ENCODE measurements around the gene FUOM.

The FUOM gene

DNA sequence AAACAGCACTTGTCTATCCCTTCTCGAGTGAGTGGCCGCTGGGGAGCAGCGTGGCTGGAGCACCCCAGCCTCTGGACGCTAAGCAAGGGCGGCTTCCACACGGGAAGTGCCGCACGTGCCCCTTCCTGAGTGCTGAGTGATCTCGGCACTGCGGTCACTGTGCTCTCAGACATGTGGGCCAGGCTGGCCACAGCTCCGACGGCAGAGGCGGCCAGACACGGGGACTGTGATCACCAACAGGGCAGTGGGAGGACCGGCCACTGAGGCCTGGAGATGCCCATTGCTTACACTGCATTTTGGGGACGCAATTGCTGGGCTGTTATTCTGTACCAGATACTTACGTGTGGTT, 8.3 kb upstream of the FUOM start:
- no peak for DNase-seq

DNA sequence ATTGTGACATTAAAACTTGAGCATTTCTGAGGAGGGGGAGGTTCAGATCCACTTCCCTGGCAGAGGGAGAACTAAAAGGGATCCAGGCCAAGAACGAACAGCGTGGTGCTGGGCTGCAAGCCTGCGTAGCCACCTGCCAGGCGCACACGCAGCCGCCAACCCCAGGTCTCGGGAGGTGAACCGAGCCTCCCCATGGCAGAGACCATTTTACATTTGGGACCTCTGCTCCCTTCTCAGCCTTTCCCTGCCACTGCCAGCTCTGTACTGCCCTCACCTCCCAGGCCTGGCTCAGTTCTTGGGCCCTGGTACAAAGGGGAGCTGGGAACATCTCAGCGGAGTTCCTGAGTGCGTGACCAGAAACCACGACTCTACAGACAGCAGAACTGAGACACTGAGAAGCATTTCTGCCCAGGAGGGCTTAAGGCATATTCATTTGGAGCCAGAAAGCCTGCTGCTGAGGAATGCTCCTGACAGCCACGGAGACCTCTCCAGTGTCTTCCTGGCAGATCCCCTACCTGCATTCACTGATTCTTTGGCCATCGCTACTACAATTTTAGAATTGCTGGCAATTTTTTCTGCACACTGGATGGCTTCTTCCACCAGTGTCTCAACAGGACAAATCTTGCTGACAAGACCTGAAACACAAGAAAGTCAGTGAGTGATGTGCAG, 7.8 kb upstream of the FUOM start:
- no peak for DNase-seq

DNA sequence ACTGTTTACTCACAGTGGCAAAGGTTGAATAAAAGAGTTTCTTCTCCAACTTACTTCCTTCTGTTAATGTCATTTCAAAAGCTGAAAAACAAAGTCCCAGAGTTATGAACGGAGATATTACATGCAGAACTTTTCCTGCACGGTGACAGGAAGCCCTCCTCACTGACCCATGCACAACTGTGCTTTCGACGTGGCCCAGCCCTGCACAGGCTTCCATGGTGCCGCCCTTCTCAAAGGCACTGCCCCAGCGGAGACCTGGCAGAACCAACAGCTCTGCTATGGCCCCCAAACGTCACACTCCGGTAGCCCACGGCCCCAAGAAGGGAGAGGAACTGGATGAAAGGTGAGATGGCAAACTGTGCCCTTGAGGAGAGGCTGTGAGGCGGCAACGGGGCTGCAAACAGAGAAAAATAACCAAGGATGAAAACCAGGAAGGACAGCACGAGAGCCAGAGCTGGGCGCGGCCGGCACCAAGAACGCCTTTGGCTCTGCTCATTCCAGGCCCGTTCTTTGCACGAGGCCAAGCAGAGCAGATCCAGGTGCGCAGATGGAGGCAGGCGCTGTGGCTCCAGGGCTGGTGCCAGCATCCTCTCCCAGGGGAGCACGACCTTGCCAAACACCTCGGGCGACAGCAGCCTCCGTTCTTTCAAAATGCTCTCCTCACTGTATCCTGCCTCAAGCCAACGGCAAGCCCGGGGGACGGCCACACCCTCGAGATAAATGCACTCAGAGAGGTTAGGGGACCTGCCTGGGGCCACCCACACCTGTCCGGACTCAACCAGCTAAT, 7.0 kb upstream of the FUOM start:
- no peak for DNase-seq

DNA sequence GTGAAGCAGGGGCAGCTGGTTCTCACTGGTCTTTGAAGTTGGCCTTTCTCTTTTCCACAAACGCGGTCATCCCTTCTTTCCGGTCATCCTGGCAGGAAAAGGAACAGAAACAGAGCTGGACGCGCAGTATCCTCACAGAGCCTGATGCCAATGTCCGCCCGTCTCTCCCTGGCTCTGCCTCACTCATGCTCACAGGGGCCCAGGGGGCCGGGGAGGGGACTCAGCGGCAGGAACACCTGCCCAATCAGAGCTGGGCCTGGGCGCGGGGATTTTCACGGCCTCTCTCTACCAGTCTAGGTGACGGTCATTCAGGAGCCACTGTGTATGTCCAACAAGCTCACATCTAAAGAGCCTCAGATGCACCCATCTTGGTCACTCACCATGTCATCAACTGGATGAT, 5.0 kb upstream of the FUOM start:
- DNase-seq: no peak

DNA sequence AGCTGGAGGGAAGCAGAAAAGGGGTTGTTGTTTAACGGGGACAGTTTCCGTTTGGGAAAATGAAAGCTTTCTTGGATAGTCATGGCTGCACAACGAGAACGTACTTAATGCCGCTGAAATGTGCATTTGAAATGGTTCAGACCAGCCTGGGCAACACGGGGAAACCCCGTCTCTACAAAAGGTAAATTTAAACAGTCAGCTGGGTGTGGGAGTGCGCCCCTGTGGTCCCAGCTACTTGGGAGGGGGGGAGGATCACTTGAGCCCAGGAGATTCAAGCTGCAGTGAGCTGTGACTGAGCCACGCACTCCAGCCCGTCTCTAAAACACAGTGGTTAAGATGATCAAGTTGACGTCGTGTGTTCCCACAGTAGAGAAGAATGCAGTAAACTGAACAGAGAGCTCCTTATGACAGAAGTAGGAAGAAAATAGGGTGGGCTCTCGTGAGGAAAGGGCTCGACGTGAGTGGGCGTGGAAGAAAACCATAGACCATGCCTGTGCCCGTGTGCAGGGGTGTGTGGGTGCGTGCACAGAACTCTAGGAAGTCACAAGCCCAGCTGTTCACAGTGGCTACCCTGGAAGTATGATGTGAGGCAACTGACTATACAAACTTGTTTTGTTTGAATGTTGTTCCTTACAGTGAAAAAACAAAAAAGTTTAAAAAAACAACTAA, 4.1 kb upstream of the FUOM start:
- DNase-seq: no peak

DNA sequence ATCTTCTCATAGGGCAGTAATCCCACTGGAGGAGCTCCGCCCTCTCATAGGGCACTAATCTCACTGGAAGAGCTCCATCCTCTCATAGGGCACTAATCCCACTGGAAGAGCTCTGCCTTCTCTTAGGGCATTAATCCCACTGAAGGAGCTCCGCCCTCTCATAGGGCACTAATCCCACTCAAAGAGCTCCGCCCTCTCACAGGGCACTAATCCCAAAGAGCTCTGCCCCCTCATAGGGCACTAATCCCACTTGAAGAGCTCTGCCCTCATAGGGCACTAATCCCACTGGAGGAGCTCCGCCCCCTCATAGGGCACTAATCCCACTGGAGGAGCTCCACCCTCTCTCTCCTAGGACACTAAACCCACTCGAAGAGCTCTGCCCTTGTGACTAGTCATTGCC, 3.4 kb upstream of the FUOM start:
- DNase-seq: no peak

DNA sequence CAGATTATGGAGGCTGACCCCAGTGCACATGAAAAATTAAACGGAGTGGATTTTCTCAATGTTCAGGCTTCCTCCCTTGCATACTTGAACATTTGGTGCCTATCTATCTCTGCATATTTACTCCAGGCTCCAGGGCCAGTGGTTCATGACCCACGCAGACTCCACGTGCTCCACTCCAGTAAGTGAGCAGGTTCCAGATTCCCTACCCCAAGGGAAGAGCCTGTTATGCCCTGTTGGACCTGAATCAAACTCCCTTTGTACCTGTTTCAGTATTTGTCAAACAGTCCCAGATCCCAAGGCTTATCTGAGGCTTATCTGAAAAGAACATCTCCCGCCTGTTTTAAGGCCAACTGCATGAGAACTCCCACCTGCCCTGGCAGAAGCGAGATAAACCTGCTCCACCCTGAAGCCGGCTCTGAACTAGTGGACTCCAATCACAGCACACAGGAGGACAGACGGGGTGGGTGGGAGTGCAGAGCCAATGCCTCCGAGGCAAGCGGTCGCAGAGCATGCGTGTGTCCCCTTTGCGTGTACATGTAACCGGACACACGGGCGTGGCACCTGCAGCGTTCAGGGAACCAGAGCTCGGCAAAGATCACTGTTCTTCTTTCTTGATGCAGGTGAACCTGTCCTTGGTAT, 2.3 kb upstream of the FUOM start:
- no peak for DNase-seq

DNA sequence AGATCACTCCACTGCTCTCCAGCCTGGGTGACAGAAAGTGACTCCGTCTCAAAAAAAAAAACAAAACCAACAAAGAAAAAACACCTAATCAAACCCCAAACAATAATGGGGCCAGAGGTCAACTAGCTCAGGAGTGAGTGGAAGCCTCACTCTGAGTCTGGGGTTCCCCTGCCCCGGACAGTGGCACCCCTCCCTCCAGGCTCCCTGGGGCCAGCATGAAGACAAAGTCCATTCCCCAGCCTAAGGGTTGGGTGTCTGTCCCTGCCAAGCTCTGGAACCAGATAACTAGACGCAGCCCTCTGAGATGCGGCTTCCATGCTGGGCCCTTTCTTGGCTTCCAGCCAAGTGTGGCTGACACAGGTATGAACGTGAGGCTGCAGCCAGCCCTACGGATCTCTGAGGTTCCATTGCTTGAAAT, 1.7 kb upstream of the FUOM start:
- peak; percentile 75 for DNase-seq

DNA sequence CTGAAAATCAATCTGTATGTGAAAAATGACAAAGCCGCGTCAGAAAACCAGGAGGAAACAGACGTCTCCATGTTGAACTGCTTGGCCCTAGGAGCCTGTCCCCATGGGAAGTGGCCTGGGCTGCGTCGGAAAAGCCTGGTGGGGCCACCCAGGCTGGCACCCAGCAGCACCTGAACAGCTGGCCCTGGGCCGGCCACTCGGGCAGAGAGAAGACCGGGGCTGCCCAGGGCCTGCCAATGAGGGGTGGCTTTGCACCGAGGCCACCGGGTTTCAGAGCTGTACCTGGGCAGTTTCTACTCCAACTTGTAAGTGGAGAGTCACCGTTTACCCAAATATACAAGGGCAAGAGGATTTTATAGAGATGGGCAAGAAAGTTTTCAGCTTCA, 1.1 kb upstream of the FUOM start:
- DNase-seq: no peak

DNA sequence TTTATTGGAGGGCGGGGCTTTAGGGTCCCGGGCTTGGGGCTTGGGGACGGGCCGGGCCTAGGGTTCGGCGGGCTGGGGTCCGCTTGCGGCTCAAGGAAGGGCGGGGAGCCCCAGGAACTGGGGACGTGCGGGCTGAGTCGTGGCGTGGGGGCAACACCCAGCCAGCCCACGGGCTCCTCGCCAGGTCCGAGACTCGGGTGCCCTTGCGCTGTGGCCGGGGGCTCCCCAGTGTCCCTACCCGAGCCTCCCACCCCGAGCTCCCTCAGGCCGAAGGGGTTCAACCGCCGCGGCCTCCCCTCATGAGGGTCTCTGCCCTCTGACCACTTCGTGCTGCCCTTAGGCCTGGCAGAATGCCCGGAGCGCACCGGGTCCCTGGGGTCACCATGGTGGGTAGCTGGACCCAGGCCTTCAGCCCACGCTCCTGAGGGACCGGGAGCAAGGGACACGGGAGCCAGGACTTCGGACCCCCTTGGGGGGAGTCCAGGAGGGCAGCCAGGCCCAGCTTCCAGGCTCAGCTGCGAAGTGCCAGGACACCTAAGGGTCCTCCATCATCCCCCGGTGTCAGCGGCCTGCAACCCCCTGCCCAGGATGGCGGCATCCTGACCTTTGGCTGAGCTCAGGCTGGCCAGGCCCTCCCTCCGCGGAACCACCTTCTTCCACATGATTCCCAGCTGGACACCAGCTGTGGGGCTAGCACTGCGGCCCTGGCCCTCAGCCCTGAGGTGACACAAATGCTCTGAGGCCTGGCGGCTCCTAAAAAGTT, 524 bp upstream of the FUOM start:
- DNase-seq: no peak

DNA sequence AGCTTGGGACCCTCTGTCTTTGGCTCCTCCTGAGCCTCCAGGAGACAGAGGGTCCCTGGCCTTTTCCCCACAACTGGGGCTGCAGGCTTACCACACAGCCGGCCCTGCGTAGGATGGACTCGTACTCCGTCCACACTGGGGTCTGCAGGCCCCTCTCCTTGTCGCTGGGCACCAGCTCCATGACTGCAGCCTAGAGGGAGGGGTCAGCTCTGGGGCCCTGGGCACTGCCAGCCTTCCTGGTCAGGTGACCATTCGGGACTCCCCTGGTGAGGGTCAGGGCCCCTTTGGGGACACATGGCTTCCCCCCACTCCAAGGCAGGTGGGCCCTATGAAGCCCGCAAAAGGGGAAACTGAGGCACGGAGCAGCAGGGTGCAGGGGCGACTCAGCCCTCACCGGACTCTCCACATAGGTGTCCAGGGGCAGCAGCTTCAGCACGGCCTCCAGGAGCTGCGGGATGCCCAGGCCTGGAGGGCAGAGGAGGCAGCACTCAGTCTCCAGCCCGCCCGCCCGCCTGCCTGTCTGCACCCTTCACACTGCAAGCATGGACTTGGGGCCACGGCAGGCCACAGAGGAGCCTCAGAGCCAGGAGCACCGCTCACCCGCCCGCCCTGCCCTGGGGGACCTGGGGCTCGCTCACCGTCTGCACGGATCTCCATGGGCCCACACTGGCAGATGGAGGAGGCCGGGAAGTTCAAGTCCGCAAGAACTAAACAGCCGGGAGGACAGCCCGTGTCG, 1.1 kb downstream of the FUOM start:
- DNase-seq: no peak

DNA sequence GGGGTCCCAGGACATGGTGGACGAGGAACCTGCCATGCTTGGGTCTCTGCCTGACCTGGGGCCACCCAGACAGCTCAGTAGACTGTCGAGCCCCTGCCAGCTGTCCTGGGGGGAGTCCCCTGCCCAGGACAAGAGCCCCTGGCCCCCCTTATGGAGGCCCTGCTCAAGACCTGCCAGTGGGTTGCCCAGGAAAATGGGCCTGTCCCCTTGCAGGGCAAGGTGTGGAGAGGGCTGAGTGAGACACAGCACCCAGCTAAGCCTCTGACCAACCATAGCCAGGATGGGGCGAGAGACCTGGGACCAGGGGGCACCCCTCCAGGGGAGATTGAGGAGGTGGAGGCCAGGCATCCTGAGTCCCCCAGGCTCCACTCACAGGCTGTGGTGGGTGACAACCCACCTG, 1.8 kb downstream of the FUOM start:
- no peak for DNase-seq

DNA sequence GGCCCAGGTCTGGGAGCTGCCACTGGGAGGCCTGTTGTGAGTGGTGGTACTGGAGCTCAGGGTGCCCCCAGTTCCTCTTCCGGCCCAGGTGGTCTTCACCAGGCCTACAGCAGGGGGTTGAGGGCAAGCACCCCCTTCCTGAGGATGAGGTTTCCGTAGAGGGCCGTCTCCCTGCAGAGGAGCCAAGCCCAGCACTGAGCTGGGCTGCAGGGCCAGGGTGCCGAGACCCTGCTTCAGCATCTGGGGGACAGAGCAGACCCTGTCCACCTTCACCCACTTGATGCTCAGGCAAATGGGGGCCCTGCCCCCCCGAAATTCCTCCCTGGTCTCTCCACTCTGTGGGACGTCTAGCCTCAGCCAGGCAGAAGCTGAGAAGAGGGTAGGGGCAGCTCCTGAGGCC, 2.6 kb downstream of the FUOM start:
- no peak for DNase-seq

DNA sequence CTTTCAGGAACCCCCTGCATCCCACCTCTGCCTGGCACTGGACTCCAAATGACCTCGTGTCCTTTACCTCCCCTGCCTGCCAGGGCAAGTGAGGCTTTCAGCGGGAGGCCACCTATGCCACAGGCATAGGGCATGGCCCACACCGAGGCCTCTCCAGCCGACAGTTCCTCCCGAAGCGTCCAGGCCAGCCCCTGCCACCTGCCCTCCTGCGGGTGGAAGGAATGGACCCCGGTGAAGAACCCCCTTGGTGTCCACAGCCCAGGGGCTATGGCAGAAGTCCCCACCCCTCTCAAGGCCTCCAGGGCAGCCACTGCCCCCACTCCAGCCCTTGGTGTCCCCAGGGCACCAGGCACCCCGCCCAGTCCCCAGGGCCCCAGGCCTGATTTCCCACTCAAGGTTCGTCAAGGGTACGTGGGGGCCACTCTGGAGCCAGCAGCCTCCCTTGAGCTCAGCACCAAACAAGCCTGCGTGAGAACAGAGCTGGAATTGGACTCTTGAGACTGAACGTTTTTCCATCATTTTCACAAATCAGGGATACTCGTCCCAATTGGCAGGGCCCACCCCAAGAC, 3.1 kb downstream of the FUOM start:
- DNase-seq: no peak

DNA sequence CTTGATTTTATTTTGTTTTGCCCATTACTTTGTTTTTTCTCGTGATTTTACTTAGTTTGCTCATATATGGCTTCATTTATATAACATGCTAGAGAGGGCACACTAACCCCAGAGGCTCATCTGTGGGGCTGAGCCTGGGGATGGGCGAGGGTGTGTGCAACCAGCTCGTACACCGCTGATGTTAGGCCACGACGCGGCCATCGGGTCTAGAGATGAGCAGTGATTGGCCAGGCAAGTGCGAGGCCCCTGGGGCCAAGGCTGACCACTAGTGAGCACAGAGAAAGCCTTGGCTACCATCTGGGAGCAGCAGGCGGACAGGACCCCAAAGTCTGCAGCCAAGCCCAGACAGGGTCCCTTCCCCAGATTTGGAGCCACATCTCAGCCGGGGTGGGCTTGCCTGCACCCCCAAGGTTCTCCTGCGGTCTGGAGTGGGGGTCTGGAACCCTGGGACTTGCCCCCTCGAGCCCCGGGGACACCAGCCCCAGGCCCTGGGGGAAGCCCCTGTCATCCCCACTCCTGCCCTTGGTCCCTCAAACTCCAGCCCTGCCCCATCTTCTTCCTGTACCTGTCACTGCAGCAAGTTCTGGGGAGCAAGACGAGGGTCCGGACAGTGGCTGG, 3.7 kb downstream of the FUOM start:
- DNase-seq: no peak

DNA sequence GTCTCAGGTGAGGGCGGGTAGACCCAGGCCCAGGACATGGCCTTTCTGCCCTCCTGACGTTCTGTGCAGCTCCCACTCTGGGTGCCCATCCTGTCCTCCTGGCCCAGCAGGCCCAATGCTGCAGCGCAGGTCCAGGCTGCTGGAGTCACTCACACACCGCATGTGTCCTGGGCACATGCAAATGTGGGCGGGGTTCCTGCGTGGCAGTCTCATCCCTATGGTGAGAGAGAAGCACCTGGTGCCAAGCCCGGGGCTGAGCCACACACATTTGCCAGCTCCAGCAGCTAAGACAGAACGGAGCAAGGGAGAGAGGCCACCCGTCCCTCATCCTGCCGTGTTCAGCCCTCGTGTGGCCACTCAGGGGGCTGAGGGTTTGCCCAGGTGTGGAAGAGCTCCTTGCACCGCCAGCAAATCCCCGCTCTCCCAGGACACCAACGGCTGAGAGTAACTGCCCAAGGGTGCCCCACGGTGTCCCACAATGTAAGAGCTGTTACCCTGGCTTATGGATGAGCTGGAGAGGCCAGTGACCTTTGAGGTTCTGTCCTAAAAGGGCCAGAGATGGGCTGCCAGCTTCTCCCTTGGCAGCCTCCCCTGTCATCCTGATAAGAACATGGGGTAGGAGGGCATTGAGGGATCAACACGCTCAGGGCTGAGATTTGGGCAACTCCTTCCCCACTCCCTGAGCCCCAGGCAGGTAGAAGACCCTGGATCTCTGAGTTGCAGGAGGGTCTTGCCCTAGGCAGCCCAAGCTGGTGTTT, 4.4 kb downstream of the FUOM start:
- DNase-seq: no peak

DNA sequence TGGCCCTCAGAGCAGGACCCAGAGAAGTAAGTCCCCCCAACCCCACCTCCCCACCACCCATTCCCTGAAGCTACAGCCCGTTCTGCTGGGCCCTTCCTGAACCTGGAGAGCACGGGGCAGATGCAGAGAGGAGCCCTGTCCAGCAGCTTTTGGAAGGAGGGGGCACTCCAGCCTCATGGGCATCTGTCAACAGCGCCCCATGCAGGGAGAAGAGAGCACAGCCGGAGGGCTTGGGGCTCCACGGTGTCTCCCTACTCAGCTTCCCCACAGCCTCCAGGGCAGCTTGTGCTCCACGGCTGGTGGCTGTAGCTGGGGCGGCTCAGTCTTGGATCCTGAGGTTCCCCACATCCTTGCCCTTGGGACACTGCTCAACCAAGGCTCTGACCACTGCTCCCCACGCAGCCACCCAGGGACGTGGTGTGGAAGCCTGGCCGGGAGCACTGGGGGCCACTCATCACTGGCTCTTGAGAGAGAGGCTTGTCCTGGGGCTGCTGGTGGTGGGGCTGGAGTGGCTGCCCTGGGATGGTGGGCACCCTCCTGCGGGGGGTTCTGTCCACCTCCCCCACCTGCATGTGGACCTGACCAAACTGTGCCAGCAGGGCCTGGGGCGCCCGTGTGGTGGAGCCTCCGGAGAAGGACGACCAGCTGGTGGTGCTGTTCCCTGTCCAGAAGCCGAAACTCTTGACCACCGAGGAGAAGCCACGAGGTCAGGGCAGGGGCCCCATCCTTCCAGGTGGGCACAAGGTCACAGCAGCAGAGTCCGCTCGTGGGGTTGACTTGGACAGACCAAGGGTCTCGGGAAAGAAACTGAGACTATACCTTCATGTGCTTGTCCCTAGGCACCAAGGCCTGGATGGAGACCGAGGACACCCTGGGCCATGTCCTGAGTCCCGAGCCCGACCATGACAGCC, 6.2 kb downstream of the FUOM start:
- DNase-seq: no peak

DNA sequence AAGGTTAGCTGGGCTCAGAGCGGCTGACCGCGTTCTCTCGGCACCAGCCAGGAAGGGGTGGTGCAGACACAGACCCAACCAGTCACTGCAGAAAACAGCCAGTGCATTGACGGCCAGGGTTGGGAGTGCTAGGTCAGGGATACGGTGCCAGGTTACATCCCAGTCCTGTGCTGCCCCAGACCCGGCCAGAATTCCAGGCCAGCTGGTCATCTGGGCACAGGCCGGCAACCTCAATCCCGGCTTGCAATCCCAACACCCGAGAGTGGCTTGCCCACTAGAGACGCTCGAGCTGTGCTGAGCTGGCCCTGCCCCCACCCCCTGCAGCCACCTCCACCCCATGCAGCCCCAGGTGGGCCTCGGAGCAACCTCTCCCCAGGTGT, 6.9 kb downstream of the FUOM start:
- DNase-seq: no peak

DNA sequence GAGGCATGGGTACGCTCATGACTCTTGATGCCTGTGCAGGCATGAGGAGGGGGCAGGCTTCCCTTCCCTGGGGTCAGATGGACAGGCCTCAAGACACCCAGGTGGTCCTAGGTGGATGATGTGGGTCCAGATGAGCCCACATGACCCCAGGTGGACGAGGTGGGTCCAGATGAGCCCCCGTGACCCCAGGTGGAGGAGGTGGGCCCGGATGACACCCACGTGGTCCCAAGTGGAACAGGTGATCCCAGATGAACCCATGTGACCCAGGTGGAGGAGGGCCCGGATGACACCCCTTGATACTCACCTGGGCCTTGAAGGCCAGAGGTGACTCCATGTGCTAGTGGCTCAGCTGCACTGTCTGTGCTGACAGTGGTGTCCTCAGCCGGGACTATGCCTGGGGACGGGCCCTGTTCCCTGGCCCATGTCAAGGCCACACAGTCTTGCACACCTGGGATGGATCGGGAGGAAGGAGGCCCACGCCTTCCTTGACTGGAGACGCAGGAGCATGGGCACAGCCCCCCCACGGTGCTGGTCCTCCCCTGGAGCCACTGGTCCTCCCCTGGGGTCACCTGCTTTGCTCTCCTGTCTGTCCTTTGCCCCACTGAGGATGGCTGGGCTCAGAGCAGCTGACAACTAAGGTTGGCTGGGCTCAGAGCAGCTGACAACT, 7.4 kb downstream of the FUOM start:
- DNase-seq: no peak

Data from activated effector memory CD4-positive, alpha-beta T cell treated with anti-CD3 and anti-CD28 coated beads, Interleukin-2, amount 50 U/mL, for 16 hours (primary cell).